DOHH2 (cell line): ENCODE data around the gene CDC42BPA.
"Not testable (repeated sequence)": the region's sequence is repeated elsewhere in the genome, so short reads cannot be mapped to it uniquely, and the experiment has no call there.

Experiments
- H3F3A ChIP-seq: fragments of 200-600 bp; sonication (generic), shearing (Covaris generic); 2 replicates; pipeline ENCODE4 v1.6.0; 2016; ENCODE audit warnings: antibody characterized with exemption, mild to moderate bottlenecking; ENCODE audit not compliant: control insufficient read depth, insufficient read depth
- H3K27ac ChIP-seq: fragments of 200-600 bp; sonication (generic); 2 replicates; pipeline ENCODE4 v1.5.1; 2014; ENCODE audit warnings: low read depth, mild to moderate bottlenecking, low read length, moderate library complexity
- H3K27me3 ChIP-seq: fragments of 200-600 bp; sonication (generic); 2 replicates; pipeline ENCODE4 v1.6.1; 2014; ENCODE audit warnings: mild to moderate bottlenecking, low read length, mixed read lengths; ENCODE audit not compliant: control insufficient read depth
- H3K36me3 ChIP-seq: fragments of 200-600 bp; sonication (generic); 2 replicates; pipeline ENCODE4 v1.6.1; 2014; ENCODE audit warnings: mild to moderate bottlenecking, low read length, moderate library complexity, mixed read lengths; ENCODE audit not compliant: control insufficient read depth
- H3K4me1 ChIP-seq: fragments of 200-600 bp; sonication (generic); 2 replicates; pipeline ENCODE4 v1.6.1; 2014; ENCODE audit warnings: mild to moderate bottlenecking, low read length, mixed read lengths; ENCODE audit not compliant: control insufficient read depth
- H3K4me2 ChIP-seq: fragments of 200-600 bp; sonication (generic); 2 replicates; pipeline ENCODE4 v1.6.0; 2014; ENCODE audit warnings: mild to moderate bottlenecking, low read length, moderate library complexity
- H3K4me3 ChIP-seq: fragments of 200-600 bp; sonication (generic); 2 replicates; pipeline ENCODE4 v1.5.1; 2014; ENCODE audit warnings: mild to moderate bottlenecking, low read length, mixed read lengths
- H3K79me2 ChIP-seq: fragments of 200-600 bp; sonication (generic); 2 replicates; pipeline ENCODE4 v1.6.1; 2014; ENCODE audit warnings: mild to moderate bottlenecking, low read length, mixed read lengths; ENCODE audit not compliant: control insufficient read depth
- H3K9me2 ChIP-seq: fragments of 200-600 bp; sonication (generic); replicated peaks from 2 replicates; pipeline ENCODE4 v1.6.1; 2014; ENCODE audit warnings: mild to moderate bottlenecking, low read length, mixed read lengths; ENCODE audit not compliant: control insufficient read depth
- H3K9me3 ChIP-seq: fragments of 200-600 bp; sonication (generic); 2 replicates; pipeline ENCODE4 v1.6.1; 2014; ENCODE audit warnings: antibody characterized with exemption, low read length, mixed read lengths; ENCODE audit not compliant: control insufficient read depth, insufficient read depth
- H4K20me1 ChIP-seq: fragments of 200-600 bp; sonication (generic); 2 replicates; pipeline ENCODE4 v1.6.0; 2014; ENCODE audit warnings: low read depth, mild to moderate bottlenecking, antibody characterized with exemption, low read length, moderate library complexity; ENCODE audit not compliant: control insufficient read depth, insufficient read depth
- CTCF ChIP-seq: fragments of 200-600 bp; sonication (generic); IDR thresholded peaks from one replicate; pipeline ENCODE4 v1.5.1; 2014; ENCODE audit warnings: antibody characterized with exemption, mild to moderate bottlenecking, low read depth, low read length; ENCODE audit not compliant: poor library complexity, severe bottlenecking
- EZH2phosphoT487 ChIP-seq: fragments of 200-600 bp; sonication (generic); IDR thresholded peaks from 2 replicates; pipeline ENCODE4 v1.6.1; 2017; ENCODE audit warnings: borderline replicate concordance, mild to moderate bottlenecking, antibody characterized with exemption, low read length, moderate library complexity, mixed read lengths

CDC42BPA gene

GRCh38 chr1:227002531-227003049, 315.7 kb downstream of the CDC42BPA start:
- no peaks in the 10 kb centered on the region for H4K20me1 ChIP-seq
- no peak overlapping the region for H3K4me2 ChIP-seq
- no peaks in the 10 kb centered on the region for H3F3A ChIP-seq
- no peaks in the 10 kb centered on the region for H3K4me1 ChIP-seq
- H3K79me2 ChIP-seq, result no peaks in the 10 kb centered on the region
- H3K27me3 ChIP-seq, result no peaks in the 10 kb centered on the region
- no peak for TF ChIP-seq CTCF
- no peaks in the 10 kb centered on the region for H3K9me2 ChIP-seq
- H3K9me3 ChIP-seq, result no peaks in the 10 kb centered on the region
- no peak overlapping the region for H3K4me3 ChIP-seq
- H3K27ac ChIP-seq, result no peak overlapping the region
- no peaks in the 10 kb centered on the region for H3K36me3 ChIP-seq

GRCh38 chr1:226999579-226999978, 318.7 kb downstream of the CDC42BPA start:
- not testable (repeated sequence) for H3K4me1 ChIP-seq, H3K9me3 ChIP-seq, H3K36me3 ChIP-seq, H3K27ac ChIP-seq, H3K4me3 ChIP-seq, H3K9me2 ChIP-seq, H3K27me3 ChIP-seq, H4K20me1 ChIP-seq, H3K79me2 ChIP-seq, H3K4me2 ChIP-seq, H3F3A ChIP-seq

- H3K79me2 ChIP-seq, result no peaks in the 10 kb centered on the region
- H3K4me2 ChIP-seq, result no peak overlapping the region
- TF ChIP-seq EZH2phosphoT487 (no peak), CTCF (no peak)
- no peaks in the 10 kb centered on the region for H3K36me3 ChIP-seq
- no peaks in the 10 kb centered on the region for H3K4me1 ChIP-seq
- H3K27me3 ChIP-seq, result peaks cover 14% of the 10 kb centered on the region
- H3K9me3 ChIP-seq, result no peaks in the 10 kb centered on the region
- H4K20me1 ChIP-seq, result no peaks in the 10 kb centered on the region
- H3K9me2 ChIP-seq, result no peaks in the 10 kb centered on the region
- no peaks in the 10 kb centered on the region for H3F3A ChIP-seq
- H3K27ac ChIP-seq, result no peak overlapping the region
- H3K4me3 ChIP-seq, result no peak overlapping the region
Observed at GRCh38 chr1:226995365-226996332, 322.6 kb downstream of the CDC42BPA start.
